PC-9 (cell line): ENCODE results near the gene NEUROD6. TPM values are rescaled to one million over a fixed set of nuclear protein-coding genes. Genes with fewer than 3 reads are reported as not detected.

ENCODE experiments used
- BruUV-seq: library from RNA; stranded (reverse); fragments of 400-500 nt; replicated peaks from 2 replicates; lab custom pipeline; 2021; lab: Mats Ljungman, UMichigan
- CTCF ChIA-PET: fragments of 300-600 bp; sonication (Branson Sonifier 250); formaldehyde crosslinking; loops from one replicate; lab custom pipeline; 2022; ENCODE audit warnings: antibody characterized with exemption; lab: Charles Lee
- POLR2A ChIA-PET: fragments of 300-600 bp; sonication (Branson Sonifier 250); formaldehyde crosslinking; loops from one replicate; lab custom pipeline; 2022; ENCODE audit warnings: antibody characterized with exemption; ENCODE audit not compliant: unreplicated experiment; lab: Charles Lee
- DNase-seq, 2 experiments: peaks; one replicate each; pipeline versions ENCODE4 v3.0.0 to v3.0.0-alpha.2; 2015 to 2022; ENCODE audit warnings: mixed read lengths in 1 of 2
- H2AFZ ChIP-seq: fragments of 200-600 bp; sonication (generic); 2 replicates; pipeline ENCODE4 v1.8.1; 2017; ENCODE audit warnings: antibody characterized with exemption
- H3F3A ChIP-seq: fragments of 200-600 bp; sonication (generic); 2 replicates; pipeline ENCODE4 v1.8.1; 2017; ENCODE audit warnings: antibody characterized with exemption, mild to moderate bottlenecking, low read depth; ENCODE audit not compliant: insufficient read depth
- H3K27ac ChIP-seq: fragments of 200-600 bp; sonication (generic); 2 replicates; pipeline ENCODE4 v1.6.1; 2016; ENCODE audit warnings: mixed run types
- H3K27me3 ChIP-seq: fragments of 200-600 bp; sonication (generic); 2 replicates; pipeline ENCODE4 v1.6.1; 2016; ENCODE audit warnings: low read depth, mixed run types; ENCODE audit not compliant: insufficient read depth
- H3K36me3 ChIP-seq: fragments of 200-600 bp; sonication (generic); 2 replicates; pipeline ENCODE4 v1.6.1; 2016; ENCODE audit warnings: low read depth, mixed run types
- H3K4me1 ChIP-seq: fragments of 200-600 bp; sonication (generic); replicated peaks from 2 replicates; pipeline ENCODE4 v1.6.1; 2016; ENCODE audit warnings: mixed run types; ENCODE audit not compliant: insufficient read depth
- H3K4me2 ChIP-seq: fragments of 200-600 bp; sonication (generic); 2 replicates; pipeline ENCODE4 v1.6.1; 2017; ENCODE audit warnings: mixed run types
- H3K4me3 ChIP-seq: fragments of 200-600 bp; sonication (generic); 2 replicates; pipeline ENCODE4 v1.6.1; 2016; ENCODE audit warnings: mixed run types
- H3K79me2 ChIP-seq: fragments of 200-600 bp; sonication (generic); 2 replicates; pipeline ENCODE4 v1.6.1; 2017; ENCODE audit warnings: low read depth, mixed run types
- H3K9me2 ChIP-seq: fragments of 200-600 bp; sonication (generic); 2 replicates; pipeline ENCODE4 v1.8.1; 2017; ENCODE audit warnings: mild to moderate bottlenecking; ENCODE audit not compliant: insufficient read depth
- H3K9me3 ChIP-seq: fragments of 200-600 bp; sonication (generic); 2 replicates; pipeline ENCODE4 v1.8.1; 2016; ENCODE audit warnings: low read depth; ENCODE audit not compliant: insufficient read depth
- H4K20me1 ChIP-seq: fragments of 200-600 bp; sonication (generic); 2 replicates; pipeline ENCODE4 v1.8.1; 2017; ENCODE audit not compliant: insufficient read depth
- EZH2 ChIP-seq: fragments of 200-600 bp; sonication (generic); IDR thresholded peaks from 2 replicates; pipeline ENCODE4 v1.8.0; 2017; ENCODE audit warnings: antibody characterized with exemption, low read depth
- intact Hi-C: fragments of 100-400 bp; cut with micrococcal nuclease; formaldehyde crosslinking; loops from one replicate; pipeline ENCODE4 v1.10.0; 2022; ENCODE audit not compliant: unreplicated experiment
- total RNA-seq: library from RNA; stranded (reverse); gene quantifications from 2 replicates; pipeline ENCODE4 v1.2.3, GENCODE V29; 2021
- TF ChIP-seq, protein P1 (sequence below): fragments of 200-600 bp; sonication (generic); conservative IDR thresholded peaks from 2 replicates; pipeline ENCODE4 v1.6.1; 2017; ENCODE audit warnings: mixed run types, antibody characterized with exemption, mild to moderate bottlenecking, moderate library complexity

The NEUROD6 gene
- total RNA-seq, 1 experiment from 2014 or later, result not detected

DNA sequence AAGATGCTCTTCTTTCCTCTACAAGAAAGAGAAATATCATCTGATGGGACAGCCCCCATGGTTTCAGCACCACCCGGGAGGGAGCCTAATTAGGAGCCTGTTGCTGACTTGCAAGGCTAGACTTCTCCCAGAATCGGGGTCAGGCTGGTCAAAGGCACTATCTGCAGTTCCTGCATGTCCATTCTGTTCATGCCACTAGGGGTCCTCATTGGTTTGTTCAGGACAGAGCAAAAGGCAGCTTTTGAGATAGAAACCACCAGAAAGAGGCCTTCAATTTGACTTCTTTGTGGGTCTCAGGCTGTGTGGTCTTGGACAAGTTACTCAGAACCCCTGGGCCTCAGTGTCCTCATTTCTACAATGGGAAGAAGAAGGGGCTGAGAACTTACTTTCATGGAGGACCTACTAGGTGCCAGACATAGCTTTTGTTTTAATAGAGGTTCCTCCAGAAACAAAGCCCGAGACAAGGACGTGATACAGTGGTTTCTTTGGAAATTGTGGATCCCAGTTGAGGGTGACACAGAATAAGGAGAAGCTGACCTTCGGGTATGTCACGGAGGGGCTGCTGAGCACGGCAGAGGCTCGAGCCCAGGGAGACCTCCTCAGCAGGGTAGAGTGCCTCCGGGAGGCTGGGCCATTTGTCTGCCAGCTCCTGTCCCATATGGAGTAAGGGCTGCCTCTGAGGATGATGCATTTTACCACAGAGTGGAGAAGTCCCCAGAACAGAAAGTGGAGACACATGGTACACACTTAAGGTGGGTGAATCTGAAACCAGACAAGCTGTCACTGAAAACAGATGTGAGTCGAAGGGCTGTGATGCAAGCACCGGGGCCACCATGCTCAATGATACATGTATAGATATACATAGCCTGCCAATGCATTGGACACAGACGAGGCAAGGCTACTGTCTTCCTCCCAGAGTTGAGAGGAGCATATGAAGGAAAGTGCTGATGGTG, 33.1 kb upstream of the NEUROD6 start:
- Histone ChIP-seq H3K27ac (no peak overlapping the region), H3F3A (no peaks in the 10 kb centered on the region), H3K36me3 (no peaks in the 10 kb centered on the region), H3K4me3 (no peak overlapping the region), H3K27me3 (peaks cover 58% of the 10 kb centered on the region), H3K9me3 (no peaks in the 10 kb centered on the region), H3K79me2 (no peaks in the 10 kb centered on the region), H4K20me1 (no peaks in the 10 kb centered on the region), H3K4me2 (no peak overlapping the region), H3K9me2 (no peaks in the 10 kb centered on the region), H2AFZ (no peak overlapping the region), H3K4me1 (no peaks in the 10 kb centered on the region)
- intact Hi-C loops, result loop anchor here (1.0 to 5.0 kb wide), 6 partner anchors 70 to 363 kb away; no protein-coding TSS in a partner anchor
- POLR2A ChIA-PET, result no interaction called here
- TF ChIP-seq, protein P1, sequence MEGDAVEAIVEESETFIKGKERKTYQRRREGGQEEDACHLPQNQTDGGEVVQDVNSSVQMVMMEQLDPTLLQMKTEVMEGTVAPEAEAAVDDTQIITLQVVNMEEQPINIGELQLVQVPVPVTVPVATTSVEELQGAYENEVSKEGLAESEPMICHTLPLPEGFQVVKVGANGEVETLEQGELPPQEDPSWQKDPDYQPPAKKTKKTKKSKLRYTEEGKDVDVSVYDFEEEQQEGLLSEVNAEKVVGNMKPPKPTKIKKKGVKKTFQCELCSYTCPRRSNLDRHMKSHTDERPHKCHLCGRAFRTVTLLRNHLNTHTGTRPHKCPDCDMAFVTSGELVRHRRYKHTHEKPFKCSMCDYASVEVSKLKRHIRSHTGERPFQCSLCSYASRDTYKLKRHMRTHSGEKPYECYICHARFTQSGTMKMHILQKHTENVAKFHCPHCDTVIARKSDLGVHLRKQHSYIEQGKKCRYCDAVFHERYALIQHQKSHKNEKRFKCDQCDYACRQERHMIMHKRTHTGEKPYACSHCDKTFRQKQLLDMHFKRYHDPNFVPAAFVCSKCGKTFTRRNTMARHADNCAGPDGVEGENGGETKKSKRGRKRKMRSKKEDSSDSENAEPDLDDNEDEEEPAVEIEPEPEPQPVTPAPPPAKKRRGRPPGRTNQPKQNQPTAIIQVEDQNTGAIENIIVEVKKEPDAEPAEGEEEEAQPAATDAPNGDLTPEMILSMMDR, result peak; percentile 92
- no peak for TF ChIP-seq EZH2
- CTCF ChIA-PET, result interaction anchor here (0.6 to 1.7 kb wide), 5 partner anchors 25 to 558 kb away, joined by 3 to 11 read pairs (median 4); no protein-coding TSS in a partner anchor
- peak in 1 of 2 experiments; percentile 62 for DNase-seq
- no TSS peak for BruUV-seq

DNA sequence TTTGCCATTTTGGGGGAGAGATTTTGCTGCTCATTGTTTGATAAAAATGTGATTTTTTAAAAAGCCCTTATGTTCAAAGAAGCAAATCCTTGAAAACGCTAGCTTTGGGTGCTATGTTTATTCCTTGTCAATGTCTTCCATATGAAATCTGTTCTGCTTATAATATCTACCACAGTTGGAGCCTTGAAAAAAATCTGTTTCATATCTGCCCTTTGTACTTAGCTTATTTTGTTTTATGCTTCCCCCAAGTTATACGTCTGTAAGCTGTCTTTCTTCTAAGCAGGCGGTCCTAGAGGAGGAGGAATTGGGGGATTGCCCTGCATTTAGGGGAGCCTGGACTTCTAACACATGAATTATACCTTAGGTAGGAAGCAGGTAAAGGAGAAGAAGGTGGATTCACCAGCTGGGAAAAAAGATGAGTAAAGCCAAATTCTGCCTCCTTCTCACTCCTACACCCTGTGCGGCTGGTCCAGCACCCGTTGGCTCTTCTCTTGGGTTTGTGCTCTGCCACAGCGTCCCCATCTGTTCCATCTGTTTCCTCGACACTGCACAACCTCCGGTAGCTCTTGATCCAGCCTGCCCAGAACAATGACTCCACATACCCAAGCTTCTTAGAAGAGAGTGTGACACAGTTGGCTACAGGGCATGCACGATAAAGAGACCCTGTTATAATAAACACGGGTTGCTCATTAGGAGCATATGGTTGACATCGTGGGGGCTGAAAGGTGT, 31.9 kb upstream of the NEUROD6 start:
- TF ChIP-seq, protein P1, result no peak
- TF ChIP-seq EZH2, result no peak
- no peak for DNase-seq
- H3K9me2 ChIP-seq, result no peaks in the 10 kb centered on the region
- H3K27me3 ChIP-seq, result peaks cover 70% of the 10 kb centered on the region
- H3K9me3 ChIP-seq, result no peaks in the 10 kb centered on the region
- no peaks in the 10 kb centered on the region for H3K4me1 ChIP-seq
- H3K4me2 ChIP-seq, result no peak overlapping the region
- intact Hi-C loops, result loop anchor here (2.0 to 5.0 kb wide), 2 partner anchors 180 to 240 kb away; no protein-coding TSS in a partner anchor
- no peak overlapping the region for H2AFZ ChIP-seq
- no peak overlapping the region for H3K4me3 ChIP-seq
- no peak overlapping the region for H3K27ac ChIP-seq
- H3F3A ChIP-seq, result no peaks in the 10 kb centered on the region
- H4K20me1 ChIP-seq, result no peaks in the 10 kb centered on the region
- CTCF ChIA-PET, result interaction anchor here (0.5 kb wide), 1 partner anchor 63 kb away, joined by 3 read pairs; no protein-coding TSS in a partner anchor
- H3K36me3 ChIP-seq, result no peaks in the 10 kb centered on the region
- no TSS peak for BruUV-seq
- POLR2A ChIA-PET, result no interaction called here
- no peaks in the 10 kb centered on the region for H3K79me2 ChIP-seq

DNA sequence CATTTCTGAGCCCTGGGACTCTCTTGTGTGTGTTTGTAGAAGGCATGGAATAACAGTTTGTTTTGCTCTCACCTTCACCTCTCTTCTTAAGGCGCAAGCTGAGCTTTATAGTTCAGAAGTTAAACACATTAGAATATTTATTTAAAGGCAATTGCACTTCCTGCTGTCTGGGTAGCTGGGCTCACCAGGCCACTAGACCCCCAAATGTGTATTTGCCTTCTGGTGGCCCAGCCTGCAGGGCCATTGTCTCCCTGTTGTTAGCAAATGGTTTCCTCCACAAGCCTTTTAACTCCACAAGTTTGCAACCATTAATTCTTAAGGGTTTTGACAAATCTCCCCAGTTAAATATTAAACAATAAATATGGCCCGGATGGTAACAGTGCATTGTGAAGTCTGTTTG, 31.1 kb upstream of the NEUROD6 start:
- BruUV-seq, result no TSS peak
- intact Hi-C loops, result loop anchor here (2.0 to 5.0 kb wide), 2 partner anchors 179 to 239 kb away; no protein-coding TSS in a partner anchor
- Histone ChIP-seq H3K9me2 (no peaks in the 10 kb centered on the region), H3K4me1 (no peaks in the 10 kb centered on the region), H2AFZ (no peak overlapping the region), H3K4me3 (no peak overlapping the region), H3K4me2 (no peak overlapping the region), H3K27ac (no peak overlapping the region), H3K27me3 (peaks cover 77% of the 10 kb centered on the region), H4K20me1 (no peaks in the 10 kb centered on the region), H3F3A (no peaks in the 10 kb centered on the region), H3K9me3 (no peaks in the 10 kb centered on the region), H3K36me3 (no peaks in the 10 kb centered on the region), H3K79me2 (no peaks in the 10 kb centered on the region)
- ChIA-PET POLR2A (no interaction called here), CTCF (interaction anchor here (0.5 kb wide), 1 partner anchor 64 kb away, joined by 3 read pairs; no protein-coding TSS in a partner anchor)
- TF ChIP-seq, protein P1, result no peak
- TF ChIP-seq EZH2, result no peak
- DNase-seq, result no peak
